ENCODE measurements around the gene TMEM163. TPM values are rescaled to one million over a fixed set of nuclear protein-coding genes. Genes with fewer than 3 reads are reported as not detected.
"Not testable (repeated sequence)": the region's sequence is repeated elsewhere in the genome, so short reads cannot be mapped to it uniquely, and the experiment has no call there.

TMEM163 gene
- total RNA-seq, 1 donor from 2014 or later: 0.21 TPM

GRCh38 chr2:134479696-134480330, 239.0 kb downstream of the TMEM163 start:
- no peaks in the 10 kb centered on the region for H3K36me3 Mint-ChIP-seq (ENCODE audit: low read depth)
- H3K4me3 Mint-ChIP-seq: no peak overlapping the region
- H3K27ac Mint-ChIP-seq: no peak overlapping the region
- intact Hi-C loops (cut with micrococcal nuclease): no loop called here
- DNase-seq (ENCODE audit: low spot score): no peak
- no peaks in the 10 kb centered on the region for H3K9me3 Mint-ChIP-seq
- H3K27me3 Mint-ChIP-seq (ENCODE audit: insufficient read depth): peaks cover 6% of the 10 kb centered on the region
- H3K4me1 Mint-ChIP-seq (ENCODE audit: low read depth): no peaks in the 10 kb centered on the region

- H3K9me3 Mint-ChIP-seq; H3K36me3 Mint-ChIP-seq (ENCODE audit: low read depth); DNase-seq (ENCODE audit: low spot score); H3K27ac Mint-ChIP-seq; intact Hi-C loops (cut with micrococcal nuclease); H3K4me1 Mint-ChIP-seq (ENCODE audit: low read depth); H3K4me3 Mint-ChIP-seq: not testable (repeated sequence)
- H3K27me3 Mint-ChIP-seq (ENCODE audit: insufficient read depth): peaks cover 13% of the 10 kb centered on the region
Measured at GRCh38 chr2:134476982-134477381, 241.8 kb downstream of the TMEM163 start.

- intact Hi-C loops (cut with micrococcal nuclease): no loop called here
- Mint-ChIP-seq H3K36me3 (ENCODE audit: low read depth) (no peaks in the 10 kb centered on the region), H3K4me1 (ENCODE audit: low read depth) (no peaks in the 10 kb centered on the region), H3K9me3 (no peaks in the 10 kb centered on the region), H3K27me3 (ENCODE audit: insufficient read depth) (peaks cover 7% of the 10 kb centered on the region), H3K4me3 (no peak overlapping the region), H3K27ac (no peak overlapping the region)
- no peak for DNase-seq (ENCODE audit: low spot score)
Measured at GRCh38 chr2:134470561-134471168, 248.1 kb downstream of the TMEM163 start.

GRCh38 chr2:134469516-134470115, 249.2 kb downstream of the TMEM163 start:
- Mint-ChIP-seq H3K4me3 (no peak overlapping the region), H3K36me3 (ENCODE audit: low read depth) (no peaks in the 10 kb centered on the region), H3K4me1 (ENCODE audit: low read depth) (no peaks in the 10 kb centered on the region), H3K27me3 (ENCODE audit: insufficient read depth) (peaks cover 7% of the 10 kb centered on the region), H3K27ac (no peak overlapping the region), H3K9me3 (no peaks in the 10 kb centered on the region)
- no peak for DNase-seq (ENCODE audit: low spot score)
- intact Hi-C loops (cut with micrococcal nuclease): no loop called here

DNA sequence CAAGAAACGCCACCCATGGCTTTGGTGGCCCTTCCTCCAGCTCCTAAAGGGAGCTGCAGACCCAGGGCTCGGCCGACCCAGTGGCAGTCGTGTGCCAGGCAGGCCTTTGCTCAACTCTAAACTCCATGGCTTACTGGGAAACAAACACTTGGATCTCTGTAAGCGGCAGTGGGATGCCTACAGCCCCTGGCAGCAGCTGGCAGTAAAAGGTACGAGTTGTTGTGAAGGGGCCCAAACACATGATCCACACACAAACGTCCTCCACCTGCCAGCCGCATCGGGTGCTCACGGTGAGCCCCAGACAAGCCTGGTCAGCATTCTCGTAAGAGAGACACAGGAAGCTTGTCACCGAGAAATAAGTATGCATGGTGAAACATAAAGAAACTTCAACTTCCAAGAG, 250.0 kb downstream of the TMEM163 start:
- no peak for DNase-seq (ENCODE audit: low spot score)
- Mint-ChIP-seq H3K27me3 (ENCODE audit: insufficient read depth) (peaks cover 2% of the 10 kb centered on the region), H3K4me3 (no peak overlapping the region), H3K36me3 (ENCODE audit: low read depth) (no peaks in the 10 kb centered on the region), H3K27ac (no peak overlapping the region), H3K9me3 (no peaks in the 10 kb centered on the region), H3K4me1 (ENCODE audit: low read depth) (no peaks in the 10 kb centered on the region)
- intact Hi-C loops (cut with micrococcal nuclease): no loop called here

- Mint-ChIP-seq H3K4me3 (no peak overlapping the region), H3K9me3 (no peaks in the 10 kb centered on the region), H3K36me3 (ENCODE audit: low read depth) (no peaks in the 10 kb centered on the region), H3K27ac (no peak overlapping the region), H3K27me3 (ENCODE audit: insufficient read depth) (peaks cover 2% of the 10 kb centered on the region), H3K4me1 (ENCODE audit: low read depth) (no peaks in the 10 kb centered on the region)
- DNase-seq (ENCODE audit: low spot score): no peak
- intact Hi-C loops (cut with micrococcal nuclease): no loop called here
Measured at GRCh38 chr2:134468164-134468563, 250.6 kb downstream of the TMEM163 start.

GRCh38 chr2:134466141-134466540, 252.7 kb downstream of the TMEM163 start:
- DNase-seq (ENCODE audit: low spot score): no peak
- H3K27ac Mint-ChIP-seq: no peak overlapping the region
- H3K4me3 Mint-ChIP-seq: no peak overlapping the region
- no peaks in the 10 kb centered on the region for H3K36me3 Mint-ChIP-seq (ENCODE audit: low read depth)
- H3K27me3 Mint-ChIP-seq (ENCODE audit: insufficient read depth): no peaks in the 10 kb centered on the region
- H3K9me3 Mint-ChIP-seq: no peaks in the 10 kb centered on the region
- H3K4me1 Mint-ChIP-seq (ENCODE audit: low read depth): no peaks in the 10 kb centered on the region
- intact Hi-C loops (cut with micrococcal nuclease): loop anchor here (2.0 kb wide), 1 partner anchor 431 kb away; no protein-coding TSS in a partner anchor

- H3K27me3 Mint-ChIP-seq (ENCODE audit: insufficient read depth): no peaks in the 10 kb centered on the region
- H3K4me1 Mint-ChIP-seq (ENCODE audit: low read depth): no peaks in the 10 kb centered on the region
- no peaks in the 10 kb centered on the region for H3K36me3 Mint-ChIP-seq (ENCODE audit: low read depth)
- H3K27ac Mint-ChIP-seq: no peak overlapping the region
- DNase-seq (ENCODE audit: low spot score): no peak
- no peaks in the 10 kb centered on the region for H3K9me3 Mint-ChIP-seq
- intact Hi-C loops (cut with micrococcal nuclease): loop anchor here (2.0 kb wide), 1 partner anchor 431 kb away; no protein-coding TSS in a partner anchor
- H3K4me3 Mint-ChIP-seq: no peak overlapping the region
Measured at GRCh38 chr2:134465228-134466105, 253.3 kb downstream of the TMEM163 start.

- H3K27me3 Mint-ChIP-seq (ENCODE audit: insufficient read depth): no peaks in the 10 kb centered on the region
Measured at GRCh38 chr2:134463699-134464022, 255.1 kb downstream of the TMEM163 start.

DNA sequence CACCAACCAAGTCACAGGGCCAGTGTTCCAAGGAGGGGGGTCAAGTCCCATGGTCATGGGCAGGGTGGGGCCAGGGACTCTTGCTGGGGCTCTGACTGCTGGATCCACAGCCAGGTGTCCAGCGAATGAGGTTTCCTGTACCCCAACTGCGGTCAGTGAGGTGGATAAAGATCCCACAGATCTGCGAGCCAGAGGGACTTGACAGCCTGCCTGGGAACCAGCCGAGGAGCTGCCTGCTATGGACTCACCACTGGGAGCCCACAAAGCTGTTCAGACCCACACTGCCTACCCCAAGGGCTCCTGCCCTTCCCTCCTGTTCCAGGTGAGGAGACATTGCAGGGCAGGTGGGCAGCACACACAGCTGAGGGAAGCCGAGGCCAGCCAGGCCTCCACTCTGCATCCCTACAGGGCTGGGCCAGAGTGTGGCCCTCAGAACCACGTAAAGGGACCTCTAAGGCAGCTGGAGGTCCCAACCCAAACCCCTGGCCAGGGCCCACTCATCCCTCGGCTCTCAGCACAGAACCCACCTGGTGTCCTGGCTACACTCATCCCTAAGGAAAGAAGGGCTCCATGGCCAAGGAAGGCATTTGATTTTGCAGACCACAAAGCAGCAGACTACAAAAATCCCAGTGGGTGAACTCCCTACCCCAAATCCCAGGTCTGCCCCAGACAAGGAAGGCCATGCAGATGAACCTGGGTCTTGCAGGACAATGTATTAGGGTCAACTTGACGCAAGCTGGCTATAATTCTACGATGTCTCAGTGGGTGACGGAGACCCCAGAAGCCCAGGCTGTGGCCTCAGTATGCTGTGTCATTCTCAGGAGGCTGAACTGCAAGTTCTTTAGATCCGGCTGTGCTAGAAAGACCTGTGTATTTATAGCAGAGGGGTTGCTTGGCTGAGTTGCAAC, 255.8 kb downstream of the TMEM163 start:
- Mint-ChIP-seq H3K36me3 (ENCODE audit: low read depth) (no peaks in the 10 kb centered on the region), H3K27me3 (ENCODE audit: insufficient read depth) (no peaks in the 10 kb centered on the region), H3K9me3 (no peaks in the 10 kb centered on the region), H3K4me3 (no peak overlapping the region), H3K4me1 (ENCODE audit: low read depth) (no peaks in the 10 kb centered on the region), H3K27ac (no peak overlapping the region)
- DNase-seq (ENCODE audit: low spot score): no peak
- intact Hi-C loops (cut with micrococcal nuclease): no loop called here

More at GRCh38 chr2:134463699-134464022, 255.1 kb downstream of the TMEM163 start:
- H3K9me3 Mint-ChIP-seq: no peaks in the 10 kb centered on the region
- H3K36me3 Mint-ChIP-seq (ENCODE audit: low read depth): no peaks in the 10 kb centered on the region
- DNase-seq (ENCODE audit: low spot score): no peak
- H3K4me1 Mint-ChIP-seq (ENCODE audit: low read depth): no peaks in the 10 kb centered on the region
- H3K27ac Mint-ChIP-seq: no peak overlapping the region
- intact Hi-C loops (cut with micrococcal nuclease): no loop called here
- no peak overlapping the region for H3K4me3 Mint-ChIP-seq

DNA sequence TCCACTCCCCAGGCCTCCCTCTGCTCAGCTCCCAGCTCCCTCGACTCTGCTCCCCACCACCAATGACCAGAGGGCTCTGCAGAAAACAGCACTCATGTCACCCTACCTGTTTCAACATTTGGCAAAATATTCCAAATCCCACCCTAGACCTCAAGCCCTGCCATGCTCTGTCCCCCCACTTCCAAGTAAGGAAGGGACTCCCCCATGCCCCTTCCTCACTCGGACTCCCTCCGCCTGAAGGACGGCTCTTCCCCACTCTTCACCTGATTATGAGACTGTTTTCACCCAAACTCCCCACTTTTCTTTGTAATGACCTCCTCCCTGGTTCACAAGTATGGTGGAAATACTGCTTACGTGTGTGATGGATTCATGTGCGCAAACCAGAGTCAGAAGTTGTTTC, 256.5 kb downstream of the TMEM163 start:
- no peak for DNase-seq (ENCODE audit: low spot score)
- H3K27ac Mint-ChIP-seq: no peak overlapping the region
- H3K9me3 Mint-ChIP-seq: no peaks in the 10 kb centered on the region
- no peak overlapping the region for H3K4me3 Mint-ChIP-seq
- no peaks in the 10 kb centered on the region for H3K36me3 Mint-ChIP-seq (ENCODE audit: low read depth)
- no peaks in the 10 kb centered on the region for H3K4me1 Mint-ChIP-seq (ENCODE audit: low read depth)
- intact Hi-C loops (cut with micrococcal nuclease): no loop called here
- no peaks in the 10 kb centered on the region for H3K27me3 Mint-ChIP-seq (ENCODE audit: insufficient read depth)

DNA sequence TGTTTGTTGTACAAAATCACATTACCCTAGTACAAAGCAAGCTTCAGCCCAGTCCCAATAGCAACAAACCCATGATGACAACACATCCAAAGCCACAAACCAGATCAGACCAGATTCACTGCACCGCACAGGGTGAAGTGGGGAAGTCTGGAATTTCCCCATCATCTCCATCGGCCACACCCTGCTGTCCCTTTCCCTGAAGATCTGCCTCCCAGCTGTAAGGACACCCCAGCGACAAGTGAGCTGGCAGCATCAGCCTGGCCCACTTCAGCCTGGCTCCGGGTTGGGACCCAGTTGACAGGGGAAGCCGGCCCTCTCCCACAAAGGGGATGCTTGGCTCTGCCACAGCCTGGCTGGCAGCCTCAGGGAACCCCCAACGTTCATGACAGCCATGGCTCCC, 257.3 kb downstream of the TMEM163 start:
- Mint-ChIP-seq H3K27me3 (ENCODE audit: insufficient read depth) (no peaks in the 10 kb centered on the region), H3K36me3 (ENCODE audit: low read depth) (no peaks in the 10 kb centered on the region), H3K27ac (no peak overlapping the region), H3K9me3 (no peaks in the 10 kb centered on the region), H3K4me3 (no peak overlapping the region), H3K4me1 (ENCODE audit: low read depth) (no peaks in the 10 kb centered on the region)
- intact Hi-C loops (cut with micrococcal nuclease): no loop called here
- DNase-seq (ENCODE audit: low spot score): no peak
